HG03095 (cell line): Measurements from ENCODE around the gene BAIAP2L1.
"Not testable (repeated sequence)": the region's sequence is repeated elsewhere in the genome, so short reads cannot be mapped to it uniquely, and the experiment has no call there.

ENCODE experiments used
- ATAC-seq: cut with Tn5 transposase; IDR thresholded peaks from one replicate; pipeline ENCODE4 v1.9.1; 2021; ENCODE audit warnings: moderate library complexity; ENCODE audit not compliant: unreplicated experiment

BAIAP2L1 gene

DNA sequence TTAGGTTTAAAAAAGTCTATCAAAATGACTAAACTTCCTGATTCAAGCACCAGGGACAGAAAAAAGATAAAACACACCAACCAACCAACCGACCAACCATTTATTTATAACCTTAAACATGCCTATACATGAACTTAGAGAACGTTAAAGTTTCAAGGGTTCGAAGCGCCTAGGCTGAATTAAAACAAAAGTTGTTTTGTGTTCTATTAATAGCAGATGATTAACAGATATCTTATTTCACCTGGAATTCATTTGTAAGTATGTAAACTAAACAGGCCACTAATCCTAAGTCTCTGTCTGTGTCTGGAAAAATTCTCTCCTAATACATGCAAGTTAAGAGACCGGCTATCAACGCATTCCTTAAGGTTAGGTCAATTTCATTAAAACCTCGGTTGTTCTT is 1.4 kb downstream of the BAIAP2L1 start:
- ATAC-seq: no peak

DNA sequence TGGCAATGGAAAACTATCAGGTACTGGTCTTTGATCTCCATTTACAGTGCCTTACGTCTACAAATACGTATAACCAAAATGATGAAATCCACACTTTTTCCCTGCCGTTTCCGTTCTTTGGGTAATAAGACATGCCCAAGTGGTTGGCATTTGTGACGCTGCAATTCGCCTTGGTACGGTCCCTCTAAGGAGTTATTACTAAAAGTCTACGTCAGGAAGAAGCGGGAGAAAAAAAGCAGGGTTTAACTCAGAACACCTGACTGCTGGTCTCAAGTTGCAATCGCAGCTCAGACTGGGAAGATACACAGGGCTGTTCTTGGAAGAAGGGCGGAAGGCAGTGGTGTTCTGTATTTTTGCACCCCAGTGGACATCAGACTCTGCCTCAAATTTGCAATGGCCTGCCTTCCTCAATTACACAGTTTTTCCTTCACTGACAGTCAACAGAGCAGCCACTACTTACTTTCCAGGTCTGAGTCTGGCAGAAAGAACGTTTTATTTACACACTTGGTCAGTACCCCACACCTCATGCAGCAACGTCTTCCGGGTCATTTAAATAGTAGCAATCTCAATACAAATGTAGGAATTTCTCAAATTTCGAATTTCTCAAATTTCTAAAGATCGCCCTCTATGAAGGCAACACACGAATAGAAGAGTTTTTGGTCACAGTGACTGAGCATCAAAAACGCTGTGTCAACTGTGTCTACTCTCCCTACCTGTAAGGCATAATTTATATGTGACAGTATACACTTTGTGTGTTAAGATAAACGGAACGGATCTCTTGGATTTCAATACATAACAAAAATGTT is 2.1 kb downstream of the BAIAP2L1 start:
- no peak for ATAC-seq

DNA sequence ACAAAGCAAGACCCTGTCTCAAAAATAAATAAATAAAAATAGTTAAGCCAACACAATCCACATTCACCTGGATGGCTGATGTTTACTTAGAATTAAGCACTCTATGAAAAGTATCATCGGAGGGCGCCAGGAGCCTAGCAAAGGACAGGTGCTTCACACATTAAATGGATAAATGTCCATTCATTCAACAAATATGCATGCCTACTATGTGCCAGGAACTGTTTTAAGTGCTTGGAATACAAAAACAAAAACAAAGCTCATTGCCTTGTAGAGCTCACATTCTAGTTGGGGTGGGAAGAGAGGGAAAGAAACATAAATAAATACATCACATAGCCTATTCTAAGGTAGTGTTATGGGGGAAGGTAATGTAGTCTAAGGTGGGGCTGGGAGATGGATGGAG is 4.1 kb downstream of the BAIAP2L1 start:
- no peak for ATAC-seq

DNA sequence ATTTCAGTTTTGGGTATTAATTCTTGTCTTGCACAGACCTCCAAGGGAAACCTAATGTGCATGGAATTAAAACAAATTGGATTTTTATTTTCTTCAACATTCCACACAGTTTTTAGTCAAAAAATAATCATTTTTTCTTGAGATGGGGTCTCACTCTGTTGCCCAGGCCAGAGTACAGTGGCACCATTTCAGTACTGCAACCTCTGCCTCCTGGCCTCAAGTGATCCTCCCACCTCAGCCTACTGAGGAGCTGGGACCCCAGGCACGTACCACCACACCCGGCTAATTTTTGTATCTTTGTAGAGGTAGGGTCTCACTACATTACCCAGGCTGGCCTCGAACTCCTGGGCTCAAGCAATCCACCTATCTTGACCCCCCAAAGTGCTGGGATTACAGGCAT is 4.9 kb downstream of the BAIAP2L1 start:
- no peak for ATAC-seq

DNA sequence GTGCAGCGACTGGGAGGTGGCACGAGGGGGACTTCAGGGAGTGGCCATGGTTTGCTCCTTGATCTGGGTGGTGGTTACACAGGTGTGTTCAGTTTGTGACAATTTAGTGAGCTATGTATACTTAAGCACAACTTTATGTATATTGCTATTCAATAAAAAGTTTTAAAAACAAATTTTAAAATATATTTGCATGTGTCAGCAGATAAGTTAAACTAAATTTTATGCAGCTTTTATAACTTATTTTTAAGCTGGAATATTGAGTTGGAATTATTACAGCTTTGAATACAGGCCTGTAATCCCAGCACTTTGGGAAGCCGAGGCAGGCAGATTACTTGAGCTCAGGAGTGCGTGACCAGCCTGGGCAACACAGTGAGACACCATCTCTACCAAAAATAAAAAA is 5.4 kb downstream of the BAIAP2L1 start:
- no peak for ATAC-seq

DNA sequence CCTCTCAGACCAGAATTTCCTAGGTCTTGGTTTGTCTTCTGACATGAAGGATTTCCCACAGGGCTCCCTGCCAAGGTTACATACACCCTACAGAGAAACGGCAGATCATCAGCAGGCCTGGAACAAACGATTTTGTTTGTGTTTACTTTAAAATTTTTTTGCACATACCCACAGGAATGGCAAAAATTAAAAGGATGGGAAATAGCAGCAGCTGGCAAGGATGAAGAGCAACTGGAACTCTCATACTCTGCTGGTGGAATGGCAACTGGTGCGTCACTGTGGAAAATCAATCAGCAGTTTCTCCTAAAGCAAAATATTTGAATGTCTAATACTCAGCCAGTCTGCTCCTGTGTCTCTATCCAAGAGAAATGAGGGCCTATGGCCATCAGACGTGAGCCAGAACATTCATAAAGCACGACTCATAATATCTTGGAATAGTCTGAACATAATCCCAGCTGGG is 6.5 kb downstream of the BAIAP2L1 start:
- ATAC-seq: no peak

DNA sequence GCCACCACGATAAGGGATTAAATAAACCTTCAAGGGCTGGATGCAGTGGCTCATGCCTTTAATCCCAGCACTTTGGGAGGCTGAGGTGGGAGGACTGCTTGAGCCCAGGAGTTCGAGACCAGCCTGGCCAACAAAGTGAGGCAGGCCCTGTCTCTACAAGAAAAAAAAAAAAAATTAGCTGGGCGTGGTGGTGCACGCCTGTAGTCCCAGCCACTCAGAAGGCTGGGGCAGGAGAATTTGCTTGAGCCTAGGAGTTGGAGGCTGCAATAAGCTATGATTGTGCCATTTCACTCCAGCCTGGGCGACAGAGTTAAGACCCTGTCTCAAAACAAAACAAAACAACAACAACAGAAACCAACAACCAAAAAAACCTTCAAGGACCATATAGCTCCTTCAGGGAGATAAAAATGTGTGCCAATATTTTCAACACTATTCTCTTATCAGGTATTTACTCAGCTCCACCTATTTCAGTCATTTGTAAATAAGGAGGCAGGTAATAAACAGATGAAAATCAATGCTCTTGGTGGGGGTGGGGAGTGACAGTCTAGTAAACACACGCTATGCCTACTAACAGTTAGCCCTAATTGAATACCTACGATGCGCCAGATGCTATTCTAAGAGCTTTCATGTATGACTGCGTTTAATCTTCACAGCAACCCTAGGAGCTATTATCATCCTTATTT is 13.2 kb downstream of the BAIAP2L1 start:
- ATAC-seq: no peak

DNA sequence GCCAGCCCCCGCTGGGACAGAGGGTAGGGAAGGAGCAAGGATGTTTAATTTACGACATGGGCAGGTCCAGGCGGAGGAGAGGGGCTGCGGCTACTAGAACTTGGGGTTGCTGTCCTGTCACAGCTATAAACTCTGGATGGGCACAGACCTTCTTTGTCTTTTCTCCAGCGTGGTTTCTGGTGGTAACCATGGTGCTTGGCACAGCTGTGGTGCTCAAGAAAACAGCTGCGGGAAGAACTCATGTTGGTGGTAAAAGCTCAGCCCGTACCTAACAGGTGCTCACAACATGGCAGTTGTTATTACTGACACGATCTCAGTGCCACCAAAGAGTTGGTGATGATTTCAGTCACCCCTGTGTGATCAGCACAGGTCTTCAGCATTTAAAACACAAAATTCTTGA is 13.8 kb downstream of the BAIAP2L1 start:
- ATAC-seq: no peak

DNA sequence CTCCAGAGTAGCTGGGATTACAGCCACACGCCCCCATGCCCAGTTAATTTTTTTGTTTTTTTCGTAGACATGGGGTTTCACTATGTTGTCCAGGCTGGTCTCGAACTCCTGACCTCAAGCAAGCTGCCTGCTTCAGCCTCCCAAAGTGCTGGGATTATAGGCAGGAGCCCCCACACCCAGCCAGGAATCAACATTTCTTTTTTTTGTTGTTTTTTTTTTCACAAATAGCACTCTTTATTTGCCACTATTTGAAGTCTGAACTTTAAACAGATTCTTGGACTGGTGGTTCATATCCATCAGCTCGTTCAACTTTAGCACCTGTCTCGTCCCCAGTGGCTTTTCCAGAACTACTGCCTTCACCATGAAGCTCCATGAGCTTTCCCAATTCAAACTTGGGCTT is 15.4 kb downstream of the BAIAP2L1 start:
- ATAC-seq: not testable (repeated sequence)

DNA sequence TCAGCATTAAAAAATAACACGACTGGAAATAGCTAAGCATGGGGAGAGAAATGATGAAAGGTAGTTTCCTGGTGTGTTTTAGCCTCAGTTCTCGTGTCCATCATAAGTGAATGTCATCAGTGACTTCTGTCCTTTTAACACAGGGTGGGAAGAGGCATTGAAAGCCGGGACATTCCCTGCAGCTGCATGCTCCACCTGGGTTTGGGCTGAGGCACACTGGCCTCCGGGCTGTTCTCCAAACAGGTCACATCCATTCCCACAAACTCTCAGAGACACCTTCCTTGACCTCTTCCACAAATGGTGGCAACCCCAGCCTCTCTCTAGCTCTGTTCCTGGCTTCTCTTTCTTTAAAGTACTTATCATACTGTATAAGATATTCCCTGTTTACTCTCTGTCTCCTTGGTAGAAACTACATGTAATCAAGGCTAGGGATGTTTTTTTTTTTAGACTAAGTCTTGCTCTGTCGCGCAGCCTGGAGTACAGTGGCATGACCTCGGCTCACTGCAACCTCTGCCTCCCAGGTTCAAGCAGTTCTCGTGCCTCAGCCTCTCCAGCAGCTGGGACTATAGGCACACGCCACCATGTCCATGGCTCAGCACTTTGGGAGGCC is 22.6 kb downstream of the BAIAP2L1 start:
- ATAC-seq: no peak

DNA sequence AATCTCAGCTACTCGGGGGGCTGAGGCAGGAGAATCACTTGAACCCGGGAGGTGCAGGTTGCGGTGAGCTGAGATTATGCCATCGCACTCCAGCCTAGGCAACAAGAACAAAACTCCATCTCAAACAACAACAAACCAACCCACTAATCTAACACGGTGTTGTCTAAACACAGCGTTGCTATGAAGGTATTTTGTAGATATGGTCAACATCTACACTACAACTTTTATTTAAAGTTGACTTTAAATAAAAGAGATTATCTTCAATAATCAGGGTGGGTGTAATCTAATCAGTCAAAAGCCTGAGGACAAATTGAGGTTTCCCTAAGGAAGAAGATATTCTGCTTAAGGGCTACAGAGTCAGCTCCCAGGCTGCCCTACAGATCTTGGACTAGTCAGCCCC is 24.2 kb downstream of the BAIAP2L1 start:
- no peak for ATAC-seq

DNA sequence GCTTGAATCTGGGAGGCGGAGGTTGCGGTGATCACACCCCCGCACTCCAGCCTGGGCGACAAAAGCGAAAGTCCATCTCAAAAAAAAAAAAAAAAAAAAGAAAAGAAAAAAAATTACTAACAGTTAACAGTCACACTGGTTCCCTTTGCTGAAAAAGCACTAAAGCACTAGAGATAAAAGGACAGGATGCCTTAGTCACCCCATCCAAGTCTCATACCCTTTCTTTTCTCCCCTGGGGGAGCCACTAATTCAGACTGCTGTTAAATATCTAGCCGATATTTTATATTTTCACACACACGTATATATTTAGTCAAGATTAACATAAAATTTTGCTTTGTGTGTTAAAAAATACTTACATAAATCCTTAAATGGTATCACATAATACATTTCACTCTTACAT is 25.2 kb downstream of the BAIAP2L1 start:
- ATAC-seq: no peak

DNA sequence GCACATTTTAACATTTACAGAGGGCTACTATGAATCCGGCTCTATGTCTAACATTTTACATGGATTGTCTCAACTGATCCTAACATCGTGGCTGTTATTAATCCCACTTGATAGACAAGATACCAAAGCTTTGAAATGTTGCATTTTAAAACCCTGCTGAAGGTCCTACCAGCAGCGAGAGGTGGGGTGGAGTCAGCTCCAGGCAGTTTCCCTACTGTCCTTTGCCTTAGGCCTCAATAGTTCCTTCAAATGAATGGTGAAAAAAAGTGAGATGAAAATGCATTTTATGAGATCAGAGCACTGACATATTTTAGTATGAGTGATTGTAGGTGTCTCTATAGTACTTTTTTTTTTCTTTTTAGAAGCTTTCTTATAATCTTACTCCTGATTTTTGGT is 26.6 kb downstream of the BAIAP2L1 start:
- no peak for ATAC-seq

DNA sequence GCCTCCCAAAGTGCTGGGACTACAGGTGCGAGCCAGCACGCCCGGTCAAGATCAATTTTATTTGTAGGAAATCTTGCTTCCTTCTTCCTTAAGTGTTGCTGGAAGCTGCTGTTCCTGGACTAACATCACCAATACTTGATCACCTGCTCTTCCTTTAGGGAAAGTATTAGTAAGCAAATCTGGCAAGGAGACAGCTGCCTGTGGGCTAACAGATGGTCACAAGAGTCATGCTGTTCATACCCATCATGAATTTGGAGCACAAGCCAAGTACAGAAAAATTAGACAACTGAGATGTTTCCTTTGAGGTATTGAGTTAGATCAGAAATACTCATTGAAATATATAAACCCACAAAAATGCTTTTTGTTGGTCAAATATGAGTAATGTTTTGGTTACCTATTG is 27.9 kb downstream of the BAIAP2L1 start:
- no peak for ATAC-seq

DNA sequence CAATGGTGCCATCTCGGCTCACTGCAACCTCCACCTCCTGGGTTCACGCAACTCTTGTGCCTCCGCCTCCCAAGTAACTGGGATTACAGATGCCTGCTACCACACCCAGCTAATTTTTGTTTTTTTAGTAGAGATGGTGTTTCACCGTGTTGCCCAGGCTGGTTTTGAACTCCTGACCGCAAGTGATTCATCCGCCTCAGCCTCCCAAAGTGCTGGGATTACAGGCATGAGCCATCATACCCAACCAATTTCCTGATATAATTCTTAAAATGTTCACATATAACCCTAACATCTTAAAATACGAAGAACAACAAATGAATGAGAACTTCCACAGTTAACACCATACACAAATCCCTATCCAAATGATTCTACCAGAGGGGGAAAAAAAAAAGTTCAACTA is 31.2 kb downstream of the BAIAP2L1 start:
- no peak for ATAC-seq

DNA sequence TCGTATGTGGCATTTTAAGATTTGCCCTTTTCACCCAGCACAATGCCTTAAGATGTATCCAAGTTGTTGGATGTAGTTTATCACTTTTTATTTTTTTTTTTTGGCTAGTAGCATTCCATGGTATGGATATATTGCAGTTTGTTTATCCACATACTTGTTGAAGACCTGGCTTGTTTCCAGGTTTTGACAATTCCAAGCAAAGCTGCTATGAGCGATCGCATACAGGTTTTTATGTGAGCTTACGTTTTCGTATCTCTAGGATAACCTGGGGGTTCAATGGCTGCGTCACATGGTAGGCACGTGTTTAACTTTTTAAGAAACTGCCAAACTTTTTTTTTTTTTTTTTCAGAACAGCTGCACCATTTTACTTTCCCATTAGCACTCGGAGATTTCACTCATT is 32.2 kb downstream of the BAIAP2L1 start:
- no peak for ATAC-seq

DNA sequence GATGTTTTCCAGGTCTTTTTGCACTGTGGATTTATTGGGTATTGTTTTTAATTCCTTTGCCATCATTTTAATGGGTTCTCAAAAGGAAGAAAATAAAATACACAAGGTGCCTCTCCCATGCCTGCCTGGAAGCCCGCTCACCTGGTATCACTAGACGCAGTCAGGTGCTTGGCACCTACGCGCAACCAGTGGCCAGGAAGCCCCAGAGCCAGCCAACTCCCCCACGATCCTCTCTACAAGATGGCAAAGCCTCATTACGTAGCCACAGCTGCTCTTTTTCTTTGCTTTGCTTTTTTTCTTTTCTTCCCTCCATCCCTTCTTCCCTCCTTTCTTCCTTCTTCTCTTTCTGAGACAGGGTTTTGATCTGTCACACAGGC is 34.3 kb downstream of the BAIAP2L1 start:
- ATAC-seq: no peak

DNA sequence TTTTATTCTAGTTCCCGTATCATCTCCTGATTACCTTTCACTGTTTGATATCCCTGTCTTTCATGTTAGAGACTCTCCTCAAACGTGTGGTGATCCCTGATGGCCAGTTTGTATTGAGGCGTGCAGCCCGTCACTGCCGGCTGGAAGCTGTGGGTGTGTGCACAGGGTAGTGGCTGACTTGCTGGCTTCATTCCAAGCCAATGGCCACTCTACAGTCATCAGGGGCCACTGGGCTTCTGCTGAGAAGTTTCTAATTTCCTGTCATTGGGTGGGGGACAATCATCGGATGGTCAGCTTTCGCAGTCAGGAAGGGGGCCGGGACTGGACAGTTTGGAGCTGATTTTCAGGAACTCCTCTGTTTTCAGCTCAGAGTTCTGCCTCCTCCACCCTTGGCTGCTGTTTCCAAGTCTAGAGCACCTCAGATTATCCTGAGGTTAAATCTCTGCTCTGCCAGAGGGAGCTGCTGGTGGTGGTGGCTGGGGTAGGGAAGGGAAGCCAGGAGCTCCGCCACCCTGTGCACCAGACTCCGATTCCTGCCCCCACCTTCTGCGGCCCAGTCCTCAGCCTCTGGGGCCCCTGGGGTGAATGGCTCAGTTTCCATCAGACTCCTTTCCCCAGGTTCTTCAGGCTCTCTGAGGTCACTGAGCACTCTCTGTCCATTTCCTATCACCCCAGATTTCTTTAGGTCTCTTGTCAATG is 34.9 kb downstream of the BAIAP2L1 start:
- no peak for ATAC-seq

DNA sequence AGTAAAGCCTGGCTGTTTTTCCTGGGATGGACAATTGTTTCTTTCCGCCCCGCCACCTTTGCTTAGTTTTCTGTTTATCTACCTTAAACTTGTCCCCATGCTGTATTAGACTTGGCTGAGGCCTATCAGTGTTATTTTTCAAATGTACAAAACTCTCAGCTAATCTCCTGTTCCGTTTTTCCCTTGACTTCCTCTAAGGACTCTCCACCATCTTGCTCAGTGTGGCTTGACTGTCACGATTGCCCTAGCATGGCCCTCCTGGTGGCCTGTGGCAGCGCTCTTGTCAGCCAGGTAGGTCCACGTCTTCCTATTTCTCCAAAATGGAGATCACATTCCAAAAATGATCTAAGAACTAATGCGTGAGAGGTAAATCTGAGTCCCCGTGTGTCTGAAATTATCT is 36.7 kb downstream of the BAIAP2L1 start:
- no peak for ATAC-seq

DNA sequence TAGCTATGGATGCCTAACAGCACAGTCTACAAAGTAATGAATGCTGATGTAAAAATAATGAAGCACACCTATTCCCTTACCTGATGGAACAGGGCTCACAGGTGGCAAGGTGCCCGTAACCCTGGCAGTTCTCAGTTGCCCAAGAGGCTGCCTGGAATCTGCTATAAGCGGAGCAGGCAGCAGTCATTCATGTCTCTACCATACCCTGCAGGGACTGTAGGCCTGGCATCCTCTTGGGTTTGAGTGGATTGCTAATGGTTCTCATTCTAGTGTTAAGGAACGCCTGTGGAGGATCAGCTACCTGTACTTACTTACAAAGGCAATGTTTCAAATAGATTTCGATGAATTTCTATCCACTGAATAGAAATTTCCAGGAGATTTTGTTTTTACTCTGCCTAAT is 38.4 kb downstream of the BAIAP2L1 start:
- no peak for ATAC-seq
